DLD1 (cell line): Measurements from ENCODE around the gene KIRREL3.

Experiments used
- in situ Hi-C: cut with HindIII; loops from 2 replicates; pipeline ENCODE4 v1.10.0; 2017; ENCODE audit warnings: low sequenced_read_pairs

KIRREL3 gene

DNA sequence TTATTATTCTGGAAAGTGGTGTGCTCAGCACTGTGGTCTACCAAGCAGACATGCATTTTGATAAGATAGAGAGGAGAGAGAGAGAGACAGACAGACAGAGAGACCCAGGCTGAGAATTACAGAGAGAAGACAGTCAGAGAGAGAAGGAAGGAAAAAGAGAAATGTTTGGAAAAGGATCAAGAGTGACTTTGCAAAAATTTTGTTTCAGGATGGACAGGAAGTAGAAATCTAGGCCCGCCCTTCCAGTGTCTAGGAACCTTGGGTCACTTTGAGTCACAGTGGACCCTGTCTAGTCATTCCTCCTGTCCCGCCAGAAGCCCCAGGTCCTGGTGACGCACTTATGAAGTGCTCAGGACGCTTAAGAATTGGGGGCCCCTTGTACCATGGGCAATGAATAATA is 478.4 kb downstream of the KIRREL3 start:
- in situ Hi-C loops, result no loop called here

DNA sequence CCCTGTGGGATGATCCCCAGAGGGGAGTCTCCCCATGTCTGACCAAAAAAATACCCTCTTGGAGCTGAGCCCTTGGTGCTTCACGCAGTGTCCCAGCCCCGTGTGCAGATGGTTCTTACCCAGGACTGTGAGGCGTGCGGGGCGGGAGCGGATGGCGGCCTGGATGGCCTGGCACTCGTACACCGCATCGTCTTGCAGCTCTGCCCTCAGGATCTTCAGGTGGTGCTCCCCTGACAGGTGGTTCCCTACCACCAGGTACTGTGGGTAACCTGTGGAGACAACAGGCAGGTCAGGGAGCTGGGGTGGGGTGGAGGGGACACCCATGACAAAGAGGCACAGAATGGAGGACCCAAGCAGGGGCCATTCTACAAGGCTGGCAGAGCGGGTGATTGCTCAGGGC is 479.4 kb downstream of the KIRREL3 start:
- in situ Hi-C loops, result no loop called here

DNA sequence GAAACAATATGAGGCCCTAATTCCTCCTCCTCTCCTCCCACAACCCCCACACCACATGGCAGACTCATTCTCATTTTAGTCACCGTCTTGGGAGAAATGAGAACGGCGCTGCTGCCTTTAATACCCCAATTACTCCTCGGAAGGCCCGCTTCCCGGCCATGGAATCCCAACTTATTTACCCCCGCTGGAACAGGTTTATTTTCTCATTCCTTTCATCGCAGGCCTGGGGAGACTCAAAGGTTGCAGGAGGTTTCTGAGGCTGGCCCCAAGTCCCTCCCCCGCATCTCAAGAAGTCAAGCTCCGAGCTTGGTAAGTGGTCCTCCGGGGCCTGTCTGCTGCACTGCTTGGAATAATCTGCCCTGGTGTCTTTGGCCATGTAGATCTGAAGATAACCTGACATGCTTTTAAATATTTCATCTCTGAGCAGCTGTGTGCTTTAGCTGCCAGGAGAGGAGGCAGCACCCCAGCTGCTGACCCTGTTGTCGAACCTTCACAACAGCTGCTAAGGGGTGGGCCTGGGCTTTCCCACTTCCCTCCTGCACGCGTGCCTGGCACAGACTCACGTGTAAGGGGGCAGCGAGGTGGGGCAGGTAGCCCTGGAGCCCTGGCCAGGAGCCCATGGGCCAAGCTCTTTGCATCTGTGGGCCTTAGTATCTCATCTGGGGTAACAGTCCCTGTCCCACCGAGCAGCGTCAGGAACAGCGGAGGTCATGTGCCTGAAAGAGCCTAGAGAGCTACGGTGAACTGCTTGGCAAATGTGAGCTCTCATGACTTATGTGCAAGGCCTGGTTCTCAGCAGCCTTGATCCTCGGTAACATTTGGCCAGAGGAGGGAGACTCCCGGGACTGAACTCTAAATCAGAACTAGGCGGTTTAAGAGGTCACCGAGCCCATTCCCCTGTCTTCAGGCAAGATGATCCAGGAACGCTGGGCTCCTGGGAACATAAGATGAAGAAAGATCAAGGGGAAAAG is 480.5 kb downstream of the KIRREL3 start:
- in situ Hi-C loops, result no loop called here

DNA sequence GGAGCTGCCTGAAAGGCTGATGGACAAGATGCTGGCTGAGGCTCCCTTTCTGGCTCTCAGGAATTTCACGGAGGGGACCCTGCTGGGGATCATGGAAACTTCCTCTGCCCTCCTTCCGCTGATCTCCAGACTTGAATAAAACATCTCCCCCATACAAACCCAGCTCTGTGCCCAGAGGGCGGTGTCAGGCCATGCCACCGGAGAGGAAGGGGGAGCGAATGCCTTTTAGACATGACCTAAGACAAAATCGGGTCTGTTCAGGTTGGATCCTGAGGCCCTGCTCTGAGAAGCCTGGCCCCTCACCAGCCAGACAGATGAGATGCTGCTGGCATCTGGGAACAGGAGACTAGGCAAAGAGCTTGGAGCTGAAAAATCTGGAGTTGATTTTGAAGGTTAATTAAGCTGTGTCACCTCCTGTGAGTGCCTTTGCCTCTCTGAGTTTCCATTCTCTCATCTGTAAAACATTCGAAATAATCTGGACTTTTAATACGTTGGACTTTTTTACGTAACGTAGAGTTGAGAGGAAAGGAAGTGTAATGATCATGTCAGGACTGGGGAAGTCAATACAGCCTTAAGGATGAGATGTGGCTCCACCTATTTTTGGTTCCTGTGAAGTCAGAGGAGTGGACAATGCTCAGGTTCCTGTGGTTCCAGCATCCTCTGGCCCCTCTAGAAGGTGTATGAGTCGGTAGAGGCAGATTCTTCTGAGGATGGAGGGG is 481.4 kb downstream of the KIRREL3 start:
- in situ Hi-C loops, result no loop called here

DNA sequence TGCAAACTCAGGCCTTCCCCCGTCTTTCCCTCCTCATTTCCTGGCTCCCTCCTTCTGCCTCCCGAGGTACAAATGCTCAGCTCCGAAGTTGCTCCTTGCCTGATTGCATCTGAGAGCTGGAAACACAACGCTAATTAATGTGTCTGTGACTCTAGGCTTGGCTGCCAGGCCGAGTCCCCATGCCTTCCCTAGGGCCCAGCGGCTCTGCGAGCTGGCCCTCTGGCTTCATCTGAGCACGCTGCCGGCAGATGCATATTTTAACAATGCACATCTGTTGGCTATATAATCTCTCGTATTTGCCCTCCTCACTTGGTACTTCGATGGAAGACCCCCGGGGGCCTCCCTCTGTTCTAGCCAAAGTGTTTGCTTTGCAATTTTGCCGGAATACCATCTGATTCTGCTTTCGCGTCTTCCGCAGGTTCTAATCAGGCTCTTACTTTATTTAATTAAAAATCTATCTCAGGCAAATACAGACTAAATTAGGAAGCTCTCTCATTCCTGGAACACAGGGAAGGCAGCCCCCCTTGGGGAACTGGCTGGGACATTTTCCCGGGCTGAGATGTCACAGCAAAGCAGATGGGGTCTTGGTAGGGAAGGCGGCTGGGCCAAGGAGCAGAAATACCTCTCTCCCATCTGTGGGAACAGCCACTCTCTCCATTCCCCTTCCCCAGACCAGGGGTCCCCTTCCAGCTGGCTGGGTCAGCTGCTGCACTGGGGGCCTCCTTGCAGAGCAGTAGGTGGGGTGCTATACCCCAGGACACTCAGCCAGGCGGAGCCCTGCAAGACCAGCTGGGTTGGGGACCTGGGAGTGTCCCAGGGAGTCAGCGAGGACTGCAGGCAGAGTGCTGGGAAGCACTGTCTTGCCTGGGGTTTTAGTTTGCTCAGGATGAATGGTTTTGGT is 482.2 kb downstream of the KIRREL3 start:
- in situ Hi-C loops, result no loop called here

DNA sequence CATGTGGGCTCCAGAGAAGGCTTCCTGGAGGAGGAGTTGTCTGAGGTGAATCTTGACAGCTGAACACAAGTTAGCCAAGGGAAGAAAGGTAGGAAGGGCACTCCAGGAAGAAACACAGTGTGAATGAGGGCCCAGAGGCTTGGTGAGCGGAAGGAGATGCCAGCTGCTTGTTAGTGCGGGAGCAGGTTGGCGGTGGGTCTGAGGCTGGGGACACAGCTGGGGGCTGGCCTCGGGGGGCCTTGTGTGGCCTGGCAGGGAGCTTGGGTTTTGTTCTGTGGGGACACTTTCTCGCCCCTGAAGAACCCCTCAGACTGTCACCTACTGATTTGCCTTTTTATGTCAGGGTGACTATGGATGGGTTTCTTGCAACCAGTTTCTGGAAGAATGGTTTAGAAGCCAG is 485.1 kb downstream of the KIRREL3 start:
- in situ Hi-C loops, result no loop called here

DNA sequence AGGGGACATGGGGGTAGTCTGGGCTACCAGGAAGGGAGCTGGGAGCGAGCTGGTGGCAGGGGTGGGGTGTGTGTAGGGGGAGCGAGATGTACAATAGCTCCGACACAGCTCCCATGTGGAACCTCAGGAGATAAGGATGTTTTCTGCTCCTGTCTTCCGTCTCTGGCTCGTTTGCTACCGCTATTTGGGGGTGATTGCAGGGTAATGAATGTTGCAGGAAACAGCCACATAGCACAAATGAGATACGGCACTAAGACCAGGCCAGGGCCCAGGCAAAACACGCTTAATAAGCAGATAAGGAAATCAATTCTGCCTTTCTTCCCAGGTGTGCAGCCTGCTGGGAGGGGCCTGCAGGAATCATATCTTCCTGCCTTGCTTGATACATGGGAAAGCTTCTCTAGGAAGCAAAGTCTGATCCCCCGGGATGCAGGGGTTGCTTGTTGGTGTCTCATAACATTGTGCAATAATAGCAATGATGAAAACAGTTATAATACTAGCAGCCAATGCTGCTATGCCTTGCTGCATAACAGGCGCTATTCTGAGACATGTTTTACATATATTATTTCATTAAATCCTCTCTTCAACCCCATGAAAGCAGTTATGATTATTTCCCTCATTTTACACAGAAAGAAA is 486.4 kb downstream of the KIRREL3 start:
- in situ Hi-C loops, result no loop called here

DNA sequence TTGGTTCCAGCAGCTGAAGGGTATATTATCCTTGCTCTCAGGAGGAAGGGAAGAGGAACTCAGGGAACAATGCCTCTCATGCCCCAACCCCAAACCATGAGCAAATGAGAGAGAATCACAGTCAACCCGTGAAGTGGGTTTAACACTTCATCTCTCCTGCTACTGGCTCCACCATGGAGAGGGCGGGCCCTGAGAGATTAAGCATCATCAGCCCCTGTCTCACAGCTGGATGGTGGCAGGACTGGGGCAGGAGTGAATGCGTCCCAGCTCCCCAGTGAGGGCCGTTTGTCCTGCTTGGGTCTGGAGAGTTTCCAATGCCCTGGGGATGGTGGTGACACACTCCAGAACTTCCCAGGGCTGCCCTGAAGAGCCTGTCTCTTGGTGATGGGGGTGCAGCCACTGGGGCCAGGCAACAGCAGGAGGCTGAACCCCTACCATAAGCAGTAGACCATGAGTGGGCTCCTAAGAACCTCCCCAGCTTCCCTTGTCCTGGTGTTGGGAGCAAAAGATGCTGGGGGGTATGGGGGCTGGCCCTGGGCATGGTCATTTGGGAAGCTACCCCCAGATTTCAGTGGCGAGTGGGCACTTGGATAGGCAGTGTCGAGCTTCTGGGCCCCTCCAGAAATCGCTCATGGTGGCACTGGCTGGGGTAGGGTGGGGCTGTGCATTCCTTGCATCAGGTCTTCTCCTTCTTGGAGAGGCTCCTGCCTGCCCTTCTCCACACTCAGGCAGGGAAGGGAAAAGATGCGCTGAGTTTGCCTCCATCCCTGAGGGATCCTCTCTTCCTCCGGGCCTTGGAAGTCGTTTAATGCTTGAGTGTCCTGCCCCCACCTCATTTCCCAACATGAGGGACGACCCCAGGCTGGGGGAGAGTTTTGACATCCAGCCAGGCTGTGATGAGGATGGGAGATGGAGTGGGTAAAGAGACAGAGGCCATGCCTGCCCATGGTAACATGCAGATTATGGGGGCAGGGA is 487.5 kb downstream of the KIRREL3 start:
- in situ Hi-C loops, result no loop called here

DNA sequence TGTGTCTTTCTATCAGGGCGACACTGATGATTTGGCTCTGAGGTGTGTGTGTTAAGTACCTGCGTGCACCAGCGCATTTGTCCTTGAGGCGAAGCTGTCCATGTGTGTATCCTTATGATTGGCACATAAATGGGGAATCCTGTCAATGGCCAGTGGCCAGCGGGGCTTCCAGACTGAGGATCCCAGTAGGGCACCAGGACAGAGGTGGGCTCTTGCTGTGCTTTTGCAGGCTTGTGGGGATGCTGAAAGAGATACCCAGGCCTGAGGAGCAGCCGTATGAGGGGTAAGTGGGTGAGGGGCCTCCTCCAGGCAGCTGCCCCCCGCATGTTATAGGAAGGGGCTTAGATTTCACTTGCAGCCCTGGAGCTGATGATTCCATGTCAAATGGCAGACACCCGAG is 488.3 kb downstream of the KIRREL3 start:
- in situ Hi-C loops, result no loop called here

DNA sequence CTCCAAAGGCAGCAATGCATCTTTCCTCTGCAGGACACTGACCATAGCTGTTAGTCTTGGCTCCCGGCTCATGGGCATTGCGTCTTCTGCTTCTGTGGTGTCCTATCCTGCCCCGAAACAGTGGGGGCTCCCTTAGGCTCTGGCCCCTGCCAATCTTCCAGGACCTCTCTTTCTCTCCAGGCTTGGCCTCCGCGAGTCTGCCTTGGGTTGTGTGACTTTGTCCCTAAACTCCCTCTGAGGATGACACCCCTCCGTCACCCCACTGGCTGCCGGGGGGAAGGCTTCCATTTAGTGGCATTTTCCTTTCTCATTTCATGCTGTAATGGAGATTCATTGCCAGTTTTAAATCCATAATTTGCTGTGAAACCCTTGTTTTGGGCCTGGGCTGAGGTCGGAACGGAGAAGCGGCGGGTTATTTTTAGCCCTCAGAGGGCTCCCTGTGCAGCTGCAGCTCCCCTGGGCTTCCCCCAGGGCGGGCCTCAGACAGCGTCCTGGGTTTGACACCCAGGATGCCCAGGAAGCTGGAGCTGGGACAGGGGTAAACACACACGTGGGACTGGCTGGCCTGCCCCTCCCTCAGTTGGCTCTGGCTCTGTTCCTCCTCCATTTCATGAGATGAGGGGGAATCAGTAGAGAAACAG is 489.0 kb downstream of the KIRREL3 start:
- in situ Hi-C loops, result no loop called here

DNA sequence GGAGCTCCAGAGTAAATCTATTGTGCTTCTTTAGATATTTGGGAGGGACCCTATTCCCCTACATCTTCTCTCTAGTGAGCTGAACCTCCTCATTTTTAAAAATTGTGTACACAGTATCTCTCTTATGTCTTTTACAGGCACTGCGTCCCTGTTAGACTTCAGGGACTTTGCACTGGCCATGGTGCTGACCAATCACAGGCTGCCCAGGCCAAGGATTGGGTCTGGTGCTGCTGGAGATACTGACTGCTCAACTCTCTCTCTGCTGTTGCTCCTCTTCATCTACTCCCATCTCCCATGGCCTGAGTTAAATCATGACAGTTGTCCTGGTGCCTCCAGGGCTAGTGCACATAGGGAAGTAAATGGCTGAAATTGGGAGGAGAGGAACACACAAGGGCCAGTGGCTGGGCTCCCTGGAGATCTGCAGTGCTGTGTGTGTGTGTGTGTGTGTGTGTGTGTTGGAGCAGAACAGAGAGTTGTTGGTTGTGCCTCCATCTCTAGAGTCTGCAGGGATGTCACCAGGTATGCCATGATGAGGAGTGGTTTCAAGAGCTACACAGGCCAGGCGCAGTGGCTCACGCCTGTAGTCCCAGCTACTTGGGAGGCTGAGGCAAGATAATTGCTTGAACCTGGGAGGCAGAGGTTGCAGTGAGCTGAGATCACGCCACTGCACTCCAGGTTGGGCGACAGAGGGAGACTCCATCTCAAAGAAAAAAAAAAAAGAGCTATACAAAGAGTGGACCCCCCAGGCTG is 489.8 kb downstream of the KIRREL3 start:
- in situ Hi-C loops, result no loop called here

DNA sequence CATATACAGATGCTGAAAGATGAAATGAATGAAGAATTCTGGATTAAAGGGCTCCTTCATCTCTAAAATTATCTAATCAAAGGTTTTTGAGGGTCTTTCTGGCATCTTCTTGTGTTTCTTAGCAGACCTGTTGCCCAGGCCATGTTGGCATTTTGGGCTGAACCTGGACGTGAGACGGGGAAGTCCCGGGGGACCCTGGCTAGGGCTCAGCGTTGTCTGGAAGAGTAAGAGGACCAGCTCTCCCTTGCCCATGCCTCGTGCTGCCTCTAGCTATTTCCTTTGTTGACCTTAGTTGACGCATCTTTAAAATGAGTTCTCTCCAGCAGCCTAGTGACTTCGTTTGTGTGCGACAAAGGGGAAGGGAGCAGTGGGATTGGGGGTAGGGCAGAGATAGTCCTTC is 492.9 kb downstream of the KIRREL3 start:
- in situ Hi-C loops, result no loop called here

DNA sequence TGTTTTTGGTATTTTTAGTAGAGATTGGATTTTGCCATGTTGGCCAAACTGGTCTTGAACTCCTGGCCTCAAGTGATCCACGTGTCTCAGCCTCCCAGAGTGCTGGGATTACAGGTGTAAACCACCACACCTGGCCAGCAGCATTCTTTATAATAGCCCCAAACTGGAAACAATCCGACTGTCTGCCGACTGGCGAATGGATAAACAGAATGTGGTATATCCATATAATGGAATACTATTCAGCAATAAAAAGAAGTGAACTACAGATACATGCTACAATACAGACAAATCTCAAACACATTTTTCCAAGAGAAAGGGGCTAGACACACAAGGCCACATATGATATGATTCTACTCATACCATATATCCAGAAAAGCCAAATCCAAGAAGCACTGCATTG is 493.8 kb downstream of the KIRREL3 start:
- in situ Hi-C loops, result no loop called here

DNA sequence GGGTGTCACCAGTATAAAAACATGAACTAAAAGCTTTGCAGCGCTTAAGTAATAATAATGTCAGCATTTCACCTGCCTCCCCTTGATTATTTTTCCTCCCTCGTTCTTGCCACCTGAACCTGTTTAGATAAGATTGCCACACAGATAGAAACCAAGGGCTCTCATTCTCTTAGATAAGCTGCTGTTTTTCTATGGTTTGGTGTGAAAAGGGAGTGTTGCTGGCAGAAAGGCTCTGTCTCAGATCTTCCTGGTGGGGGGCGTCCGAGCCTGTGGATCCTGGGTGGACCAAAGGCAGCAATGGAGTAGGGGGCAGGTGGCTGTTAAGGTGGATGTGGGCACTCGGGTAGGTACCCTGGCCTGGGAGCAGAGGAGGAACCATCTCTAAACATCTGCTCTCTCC is 497.6 kb downstream of the KIRREL3 start:
- in situ Hi-C loops, result no loop called here

DNA sequence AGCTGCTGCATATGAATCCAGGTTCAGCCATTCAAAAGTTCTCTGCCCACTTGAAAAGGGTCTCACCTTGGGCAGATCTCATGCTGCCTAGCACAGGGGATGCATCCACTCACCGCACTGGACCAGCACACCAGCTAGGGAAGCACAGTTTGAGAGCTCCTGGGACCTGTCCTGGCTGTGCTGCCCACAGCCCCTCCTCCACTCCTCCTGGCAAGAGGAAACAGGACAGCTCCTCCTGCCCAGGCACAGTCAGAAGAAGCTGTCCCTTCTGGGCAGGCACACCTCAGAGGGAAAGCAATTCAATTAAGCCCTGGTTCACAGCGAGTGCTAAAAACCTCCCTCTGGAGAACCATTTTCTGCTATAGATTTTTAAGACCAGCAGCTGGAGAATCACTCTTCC is 498.4 kb downstream of the KIRREL3 start:
- in situ Hi-C loops, result no loop called here

DNA sequence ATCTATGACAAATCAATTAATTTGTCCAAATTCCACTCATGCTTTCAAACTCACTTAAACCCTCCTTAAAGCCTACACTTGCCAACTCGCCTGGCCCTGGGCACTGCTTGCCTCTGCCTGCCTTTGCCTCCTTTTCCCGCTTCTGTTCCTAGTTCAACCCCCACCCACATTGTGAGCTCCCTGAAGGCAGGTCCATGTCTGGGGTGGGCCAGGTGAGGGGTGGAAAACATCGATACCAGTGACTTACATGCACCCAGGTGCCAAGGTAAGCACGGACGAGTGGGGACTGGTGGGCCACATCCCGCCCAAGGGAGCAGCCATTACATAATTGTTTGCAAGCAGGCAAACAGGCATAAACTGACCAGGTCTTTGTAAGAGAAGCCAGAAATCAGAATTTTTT is 498.9 kb downstream of the KIRREL3 start:
- in situ Hi-C loops, result no loop called here

DNA sequence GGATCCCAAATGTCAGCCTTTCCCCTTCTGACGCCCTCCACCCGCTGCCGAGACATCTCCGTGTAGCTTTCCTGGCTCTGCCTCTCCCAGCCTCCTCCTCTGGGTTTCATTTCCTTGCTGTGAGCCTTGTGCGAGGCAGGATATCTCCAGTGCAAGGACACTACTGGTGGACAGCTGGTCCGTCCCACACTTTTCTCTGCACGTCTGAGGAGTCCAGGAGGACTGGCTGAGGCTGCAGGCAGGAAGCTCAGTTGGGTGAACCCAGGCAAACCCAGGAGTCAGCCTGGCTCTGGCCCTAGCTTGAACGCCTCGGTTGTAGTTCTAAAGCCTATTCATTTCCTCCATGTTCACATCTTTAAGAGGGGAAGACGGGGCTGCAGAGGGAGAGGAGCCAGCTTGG is 499.6 kb downstream of the KIRREL3 start:
- in situ Hi-C loops, result no loop called here

DNA sequence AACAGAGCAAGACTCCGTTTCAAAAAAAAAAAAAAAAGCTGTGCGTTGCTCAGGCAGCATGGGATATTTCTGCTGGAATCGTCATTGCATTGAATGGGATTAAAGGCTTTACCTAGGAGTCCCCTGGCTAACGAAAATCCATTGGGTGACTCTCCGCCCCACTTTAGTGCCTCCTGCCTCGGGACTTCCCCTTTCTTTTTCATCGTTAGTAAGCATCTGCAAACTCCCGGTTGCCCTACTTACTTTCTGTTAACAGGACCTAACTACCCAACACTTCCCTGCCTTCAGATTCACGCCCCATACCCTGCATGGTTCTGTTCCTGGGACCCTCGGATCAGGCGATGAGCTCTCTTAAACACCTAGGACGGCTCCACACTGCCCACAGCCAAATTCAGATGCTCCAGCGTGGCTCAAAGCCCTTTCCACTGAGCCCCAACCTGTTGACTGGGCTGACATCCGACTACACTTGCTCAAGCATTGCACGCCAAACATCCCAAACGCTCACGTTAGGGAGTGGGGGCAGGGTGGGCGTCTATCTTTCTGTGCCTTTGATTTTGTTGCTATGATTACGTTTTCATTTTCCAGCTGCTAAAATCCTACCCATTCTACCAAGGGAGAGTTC is 501.3 kb downstream of the KIRREL3 start:
- in situ Hi-C loops, result no loop called here
